AG04449 (cell line): ENCODE data around the gene MSN.

Experiments
- CTCF ChIA-PET: fragments of 350-600 bp; formaldehyde crosslinking; extraction: SDS; loops from one replicate; lab custom pipeline; 2021; ENCODE audit warnings: antibody characterized with exemption; lab: Yijun Ruan, JAX
- POLR2A ChIA-PET: fragments of 400-600, 350-600 bp; formaldehyde crosslinking; extraction: SDS; loops from one replicate; lab custom pipeline; 2020; ENCODE audit warnings: antibody characterized with exemption, inconsistent platforms; lab: Yijun Ruan, JAX
- DNase-seq: peaks from one replicate; pipeline ENCODE4 v3.0.0-alpha.2; 2010; ENCODE audit warnings: low read depth, low spot score
- H3K4me3 ChIP-seq: 2 replicates; pipeline ENCODE4 v1.5.1; 2011; ENCODE audit warnings: low read depth, mild to moderate bottlenecking, control low read depth, low read length
- CTCF ChIP-seq: IDR thresholded peaks from one replicate; pipeline ENCODE4 v1.5.1; 2011; ENCODE audit warnings: mild to moderate bottlenecking, moderate library complexity, low read length, control low read depth, inconsistent platforms; ENCODE audit not compliant: insufficient read depth; ENCODE audit errors: missing control alignments

Gene MSN

DNA sequence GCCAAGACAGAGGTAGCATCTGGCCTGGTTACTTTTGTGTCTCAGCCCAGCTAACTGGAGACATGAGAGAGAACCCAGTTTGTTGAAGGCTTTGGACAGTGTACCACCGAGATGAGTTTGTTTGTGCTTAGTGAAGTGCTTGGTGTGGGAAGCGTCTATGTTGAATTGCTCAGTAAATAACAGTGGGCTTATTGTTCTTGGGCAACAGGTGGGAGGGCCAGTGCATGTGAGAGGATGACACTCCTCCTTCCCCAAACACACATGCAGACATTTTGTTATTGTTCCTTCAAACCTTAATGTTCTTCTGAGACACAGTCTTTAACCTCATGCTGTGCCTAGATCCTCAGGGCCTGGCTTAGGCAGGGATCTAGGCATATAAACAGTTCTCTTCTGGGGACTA is 39.7 kb downstream of the MSN start:
- POLR2A ChIA-PET, result no interaction called here
- CTCF ChIA-PET, result interaction anchor here (1.1 to 1.2 kb wide), 3 partner anchors 10 to 111 kb away, joined by 3 to 7 read pairs (median 4); no protein-coding TSS in a partner anchor
- TF ChIP-seq CTCF, result no peak
- H3K4me3 ChIP-seq, result no peak overlapping the region
- no peak for DNase-seq

DNA sequence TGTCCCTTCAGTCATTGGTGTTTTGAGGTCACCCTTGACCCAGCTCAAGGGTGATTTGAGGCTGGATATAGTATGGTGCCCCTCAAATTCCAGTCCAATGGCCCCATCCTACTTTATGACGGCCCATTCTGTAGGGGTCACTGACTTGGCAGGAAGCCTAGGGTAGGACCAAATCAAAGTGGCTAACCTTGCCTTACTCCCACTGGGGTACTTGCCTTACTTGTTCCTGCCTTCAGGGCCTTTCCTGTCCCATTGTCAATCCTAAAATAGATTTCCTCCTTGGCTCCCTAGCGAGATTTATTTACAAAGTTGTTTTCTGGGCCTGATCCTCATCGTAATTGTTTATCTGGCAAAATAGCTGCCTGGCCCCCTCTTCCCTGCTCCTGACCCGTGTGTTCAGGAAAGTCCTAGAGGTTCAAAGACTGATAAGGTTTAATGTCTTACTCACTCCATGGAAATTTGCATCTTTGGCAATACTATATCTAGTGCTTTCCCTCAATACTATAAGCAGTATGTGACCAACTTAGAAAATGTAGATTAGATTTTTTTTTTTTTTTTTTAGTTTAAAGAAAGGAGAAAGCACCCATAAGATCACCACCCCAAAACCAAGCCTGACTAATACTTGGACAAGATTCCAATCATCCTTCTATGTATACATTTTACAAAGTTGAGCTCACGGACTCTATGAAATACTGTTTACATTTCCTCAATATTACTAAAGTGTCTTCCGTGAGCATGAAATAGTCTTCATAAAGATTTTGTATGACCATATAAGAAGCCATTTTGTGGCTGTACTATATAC is 44.8 kb downstream of the MSN start:
- no peak for DNase-seq
- ChIA-PET POLR2A (interaction anchor here (0.7 kb wide), 1 partner anchor 35 kb away, joined by 6 read pairs; no protein-coding TSS in a partner anchor), CTCF (interaction anchor here (1.0 kb wide), 1 partner anchor 116 kb away, joined by 3 read pairs; no protein-coding TSS in a partner anchor)
- no peak for TF ChIP-seq CTCF
- H3K4me3 ChIP-seq, result no peak overlapping the region

DNA sequence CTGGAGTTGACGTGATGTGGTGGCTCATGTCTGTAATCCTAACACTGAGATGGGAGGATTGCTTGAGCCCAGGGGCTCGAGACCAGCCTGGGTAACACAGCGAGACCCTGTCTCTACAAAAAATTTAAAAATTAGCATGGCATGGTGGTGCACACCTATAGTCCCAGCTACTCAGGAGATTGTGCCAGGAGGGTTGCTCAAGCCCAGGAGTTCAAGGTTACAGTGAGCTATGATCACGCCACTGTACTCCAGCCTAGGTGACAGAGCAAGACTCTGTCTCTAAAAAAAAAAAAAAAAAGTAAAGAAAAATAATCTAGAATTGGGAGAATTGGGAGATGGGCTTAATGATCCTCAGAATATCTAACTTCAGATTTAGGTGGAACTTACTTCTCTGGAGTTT is 51.1 kb downstream of the MSN start:
- TF ChIP-seq CTCF, result no peak
- POLR2A ChIA-PET, result no interaction called here
- no peak for DNase-seq
- CTCF ChIA-PET, result interaction anchor here (1.1 to 3.2 kb wide), 3 partner anchors 14 to 124 kb away, joined by 4 to 7 read pairs (median 4); no protein-coding TSS in a partner anchor
- no peak overlapping the region for H3K4me3 ChIP-seq

- no peak for TF ChIP-seq CTCF
- no peak for DNase-seq
- H3K4me3 ChIP-seq, result no peak overlapping the region
- POLR2A ChIA-PET, result no interaction called here
- CTCF ChIA-PET, result interaction anchor here (3.2 kb wide), 1 partner anchor 124 kb away, joined by 7 read pairs; no protein-coding TSS in a partner anchor
Measured at GRCh38 chrX:65720381-65720964, 53.0 kb downstream of the MSN start.

DNA sequence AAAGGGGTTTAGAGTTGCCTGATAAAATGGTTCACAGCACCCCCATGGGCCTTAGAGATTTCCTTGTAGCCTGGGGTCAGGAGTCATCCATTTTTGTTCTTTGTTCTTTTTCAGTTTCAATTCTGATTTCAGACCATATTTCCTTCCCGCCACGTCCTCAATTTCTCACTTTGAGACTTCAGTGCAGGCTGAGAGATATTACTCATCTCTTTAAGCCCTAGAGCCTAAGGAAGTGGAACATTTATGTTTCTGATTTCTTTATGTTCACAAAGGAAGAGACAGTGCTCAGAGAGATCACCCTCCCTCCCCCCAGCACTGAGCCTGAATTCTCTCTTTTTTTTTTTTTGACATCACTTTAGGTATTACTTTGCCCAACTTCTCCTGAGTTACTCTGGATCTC is 56.3 kb downstream of the MSN start:
- ChIA-PET POLR2A (no interaction called here), CTCF (interaction anchor here (2.1 kb wide), 1 partner anchor 20 kb away, joined by 7 read pairs; no protein-coding TSS in a partner anchor)
- no peak for TF ChIP-seq CTCF
- no peak for DNase-seq
- H3K4me3 ChIP-seq, result no peak overlapping the region

GRCh38 chrX:65726715-65727114 is 59.3 kb downstream of the MSN start:
- DNase-seq, result no peak
- no peak overlapping the region for H3K4me3 ChIP-seq
- ChIA-PET POLR2A (no interaction called here), CTCF (interaction anchor here (1.5 kb wide), 1 partner anchor 23 kb away, joined by 3 read pairs; no protein-coding TSS in a partner anchor)
- TF ChIP-seq CTCF, result no peak
